Effector memory CD4-positive, alpha-beta T cell (primary cell): ENCODE results near the gene AP4B1.
"Not testable (repeated sequence)": the region's sequence is repeated elsewhere in the genome, so short reads cannot be mapped to it uniquely, and the experiment has no call there.

Experiments used
- DNase-seq, 3 donors: peaks; one replicate each; pipeline ENCODE4 v3.0.0-alpha.2; 2020
- H3K27ac ChIP-seq: 2 replicates; pipeline ENCODE4 v1.7.0; 2013; ENCODE audit warnings: mild to moderate bottlenecking, low read length, moderate library complexity; ENCODE audit not compliant: insufficient read depth, poor library complexity, severe bottlenecking
- H3K27me3 ChIP-seq: replicated peaks from 2 replicates; pipeline ENCODE4 v1.7.0; 2013; ENCODE audit warnings: mild to moderate bottlenecking, low read length; ENCODE audit not compliant: insufficient read depth, control insufficient read depth, poor library complexity, severe bottlenecking
- H3K36me3 ChIP-seq: 2 replicates; pipeline ENCODE4 v1.7.0; 2013; ENCODE audit warnings: mild to moderate bottlenecking, low read length, moderate library complexity; ENCODE audit not compliant: control insufficient read depth, insufficient read depth
- H3K4me1 ChIP-seq: 2 replicates; pipeline ENCODE4 v1.7.0; 2013; ENCODE audit warnings: low read length, mild to moderate bottlenecking; ENCODE audit not compliant: control insufficient read depth, insufficient read depth, poor library complexity, severe bottlenecking
- H3K4me3 ChIP-seq: 2 replicates; pipeline ENCODE4 v1.7.0; 2013; ENCODE audit warnings: low read length, low read depth, mild to moderate bottlenecking; ENCODE audit not compliant: insufficient read depth, poor library complexity, severe bottlenecking
- H3K9me3 ChIP-seq: 2 replicates; pipeline ENCODE4 v1.7.0; 2013; ENCODE audit warnings: mild to moderate bottlenecking, low read length, moderate library complexity; ENCODE audit not compliant: control insufficient read depth

The AP4B1 gene

GRCh38 chr1:113860891-113861290, 43.7 kb downstream of the AP4B1 start:
- no peaks in the 10 kb centered on the region for H3K9me3 ChIP-seq
- no peak overlapping the region for H3K27ac ChIP-seq
- no peak for DNase-seq
- no peak overlapping the region for H3K4me3 ChIP-seq
- no peaks in the 10 kb centered on the region for H3K4me1 ChIP-seq
- peaks cover 13% of the 10 kb centered on the region for H3K36me3 ChIP-seq
- no peaks in the 10 kb centered on the region for H3K27me3 ChIP-seq

DNA sequence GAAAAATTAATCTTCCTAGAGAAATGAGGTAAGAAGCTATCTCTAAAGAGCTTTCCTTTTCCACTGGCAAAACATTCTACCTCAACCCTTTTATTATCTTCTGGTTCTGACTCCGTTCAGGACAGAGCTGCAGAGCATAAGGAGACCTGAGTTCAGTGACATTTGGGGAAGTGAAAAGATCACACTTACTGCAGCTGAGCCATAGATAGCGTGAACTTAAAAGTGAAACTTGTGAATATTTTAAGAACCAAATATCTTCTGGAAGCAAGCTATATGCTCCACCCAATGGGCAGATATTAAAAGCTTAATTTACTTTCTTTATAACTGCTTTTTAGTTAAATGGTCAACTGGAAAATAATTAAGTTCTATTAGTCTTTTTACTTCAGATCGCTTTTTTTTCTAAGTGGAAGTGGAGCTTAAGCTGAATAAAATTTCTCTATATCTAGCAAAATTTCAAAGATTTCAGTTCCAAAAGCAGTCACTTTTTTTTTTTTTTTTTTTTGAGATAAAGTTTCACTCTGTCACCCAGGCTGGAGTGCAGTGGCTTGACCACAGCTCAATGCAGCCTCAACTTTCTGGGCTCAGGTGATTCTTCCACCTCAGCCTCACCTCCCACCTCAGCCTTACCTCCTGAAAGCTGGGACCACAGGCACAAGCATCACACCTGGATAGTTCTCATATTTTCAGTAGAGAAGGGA, 45.0 kb downstream of the AP4B1 start:
- Histone ChIP-seq H3K4me1 (no peaks in the 10 kb centered on the region), H3K27ac (no peak overlapping the region), H3K36me3 (peaks cover 19% of the 10 kb centered on the region), H3K27me3 (no peaks in the 10 kb centered on the region), H3K4me3 (no peak overlapping the region), H3K9me3 (no peaks in the 10 kb centered on the region)
- DNase-seq, result no peak

DNA sequence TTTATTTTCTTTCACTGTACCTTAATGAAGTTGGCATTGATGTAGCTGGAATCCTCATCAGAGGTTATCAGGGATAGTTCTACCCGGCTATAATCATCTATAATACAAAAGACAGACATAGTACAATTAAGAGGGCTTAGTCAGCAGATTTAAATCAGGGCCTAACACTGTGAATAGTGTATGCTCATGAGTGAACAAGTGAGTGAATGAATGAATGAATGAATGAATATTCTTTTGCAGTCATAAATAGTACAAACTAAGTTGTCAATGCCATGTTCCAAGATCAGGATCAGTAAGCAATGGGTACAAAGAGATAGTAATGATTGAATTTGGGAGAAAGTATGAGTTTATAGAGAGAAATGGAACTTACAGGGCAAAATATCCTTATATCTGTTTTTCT, 45.6 kb downstream of the AP4B1 start:
- Histone ChIP-seq H3K27ac (no peak overlapping the region), H3K9me3 (no peaks in the 10 kb centered on the region), H3K4me3 (no peak overlapping the region), H3K4me1 (no peaks in the 10 kb centered on the region), H3K36me3 (peaks cover 25% of the 10 kb centered on the region), H3K27me3 (no peaks in the 10 kb centered on the region)
- DNase-seq, result no peak

- no peaks in the 10 kb centered on the region for H3K4me1 ChIP-seq
- H3K36me3 ChIP-seq, result peaks cover 25% of the 10 kb centered on the region
- H3K27ac ChIP-seq, result no peak overlapping the region
These were observed 46.2 kb downstream of the AP4B1 start for GRCh38 chr1:113858418-113858817.

DNA sequence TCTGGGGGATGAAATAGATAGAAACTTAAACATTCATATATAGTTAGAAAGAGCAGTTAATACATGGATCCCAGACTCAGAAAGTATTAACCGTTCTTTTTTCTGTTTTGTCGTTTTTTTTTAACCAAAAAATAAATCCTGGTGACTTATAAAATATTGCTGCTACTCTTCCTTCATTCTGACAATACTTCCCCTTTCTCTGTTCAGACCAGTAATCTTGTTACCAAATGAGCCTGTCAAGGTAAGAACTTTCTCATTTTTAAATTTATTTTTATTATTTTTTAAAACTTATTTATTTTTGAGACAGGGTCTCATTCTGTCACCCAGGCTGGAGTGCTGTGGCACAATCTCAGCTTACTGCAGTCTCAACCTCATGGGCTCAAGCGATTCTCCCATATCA, 46.8 kb downstream of the AP4B1 start:
- Histone ChIP-seq H3K4me3 (no peak overlapping the region), H3K4me1 (no peaks in the 10 kb centered on the region), H3K27me3 (no peaks in the 10 kb centered on the region), H3K27ac (no peak overlapping the region), H3K9me3 (no peaks in the 10 kb centered on the region), H3K36me3 (peaks cover 25% of the 10 kb centered on the region)
- DNase-seq, result no peak

More at GRCh38 chr1:113858418-113858817, 46.2 kb downstream of the AP4B1 start:
- Histone ChIP-seq H3K27me3 (no peaks in the 10 kb centered on the region), H3K4me3 (no peak overlapping the region), H3K9me3 (no peaks in the 10 kb centered on the region)
- no peak for DNase-seq

GRCh38 chr1:113856401-113856790, 48.2 kb downstream of the AP4B1 start:
- DNase-seq, result no peak
- no peaks in the 10 kb centered on the region for H3K27me3 ChIP-seq
- H3K36me3 ChIP-seq, result peaks cover 25% of the 10 kb centered on the region
- no peak overlapping the region for H3K27ac ChIP-seq
- H3K4me3 ChIP-seq, result no peak overlapping the region
- no peaks in the 10 kb centered on the region for H3K4me1 ChIP-seq
- no peaks in the 10 kb centered on the region for H3K9me3 ChIP-seq

GRCh38 chr1:113855630-113856400, 48.8 kb downstream of the AP4B1 start:
- H3K36me3 ChIP-seq, result peaks cover 25% of the 10 kb centered on the region
- no peaks in the 10 kb centered on the region for H3K27me3 ChIP-seq
- DNase-seq, result no peak
- H3K4me1 ChIP-seq, result no peaks in the 10 kb centered on the region
- H3K4me3 ChIP-seq, result no peak overlapping the region
- no peak overlapping the region for H3K27ac ChIP-seq
- no peaks in the 10 kb centered on the region for H3K9me3 ChIP-seq

DNA sequence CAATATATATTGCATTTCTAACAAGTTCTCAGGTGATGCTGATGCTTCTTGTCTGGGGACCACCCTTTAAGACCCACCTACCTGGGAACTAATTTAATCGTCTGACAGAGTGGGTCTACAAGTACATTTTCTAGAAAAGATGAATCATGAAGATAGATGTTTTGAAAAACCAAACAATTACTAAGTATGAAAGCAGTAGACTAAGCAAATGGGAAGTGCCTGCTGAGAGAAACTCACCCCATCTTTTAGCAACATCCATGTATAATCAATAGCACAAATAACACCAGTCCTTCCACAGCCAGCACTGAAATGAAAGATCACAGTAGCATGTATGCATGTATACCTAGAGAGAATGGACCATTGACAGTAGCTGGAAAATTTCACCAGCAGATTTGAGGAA, 50.4 kb downstream of the AP4B1 start:
- Histone ChIP-seq H3K9me3 (no peaks in the 10 kb centered on the region), H3K36me3 (peaks cover 24% of the 10 kb centered on the region), H3K4me3 (no peak overlapping the region), H3K27ac (no peak overlapping the region), H3K27me3 (no peaks in the 10 kb centered on the region), H3K4me1 (no peaks in the 10 kb centered on the region)
- DNase-seq, result no peak

DNA sequence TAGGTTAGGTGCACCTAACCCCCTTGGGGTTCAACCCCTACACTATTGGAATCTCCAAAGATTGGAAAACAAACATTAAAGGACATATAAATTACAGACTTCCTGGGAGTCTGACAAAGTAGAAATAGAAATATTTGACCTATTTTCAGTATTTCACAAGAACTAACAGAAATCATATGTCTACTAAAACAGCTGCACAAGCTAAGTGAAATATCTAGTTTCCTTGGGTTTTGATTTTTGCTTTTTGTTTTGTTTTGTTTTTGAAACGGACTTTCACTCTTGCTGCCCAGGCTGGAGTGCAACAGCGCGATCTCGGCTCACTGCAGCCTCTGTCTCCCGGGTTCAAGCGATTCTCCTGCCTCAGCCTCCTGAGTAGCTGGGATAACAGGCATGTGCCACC, 51.9 kb downstream of the AP4B1 start:
- H3K9me3 ChIP-seq, H3K27me3 ChIP-seq, DNase-seq, H3K4me3 ChIP-seq, H3K27ac ChIP-seq, H3K4me1 ChIP-seq: not testable (repeated sequence)
- H3K36me3 ChIP-seq, result peaks cover 22% of the 10 kb centered on the region

- no peaks in the 10 kb centered on the region for H3K9me3 ChIP-seq
- H3K27ac ChIP-seq, result no peak overlapping the region
- no peaks in the 10 kb centered on the region for H3K27me3 ChIP-seq
- H3K4me3 ChIP-seq, result no peak overlapping the region
- no peak for DNase-seq
- peaks cover 27% of the 10 kb centered on the region for H3K36me3 ChIP-seq
- H3K4me1 ChIP-seq, result no peaks in the 10 kb centered on the region
These were observed 54.3 kb downstream of the AP4B1 start for GRCh38 chr1:113850127-113850796.
